GM19468 (cell line): Measurements from ENCODE around the gene GRAP.

Experiments used
- ATAC-seq: cut with Tn5 transposase; IDR thresholded peaks from one replicate; pipeline ENCODE4 v1.9.1; 2021; ENCODE audit warnings: mild to moderate bottlenecking, moderate library complexity, moderate number of reproducible peaks; ENCODE audit not compliant: unreplicated experiment; ENCODE audit errors: extremely low read depth

The GRAP gene

DNA sequence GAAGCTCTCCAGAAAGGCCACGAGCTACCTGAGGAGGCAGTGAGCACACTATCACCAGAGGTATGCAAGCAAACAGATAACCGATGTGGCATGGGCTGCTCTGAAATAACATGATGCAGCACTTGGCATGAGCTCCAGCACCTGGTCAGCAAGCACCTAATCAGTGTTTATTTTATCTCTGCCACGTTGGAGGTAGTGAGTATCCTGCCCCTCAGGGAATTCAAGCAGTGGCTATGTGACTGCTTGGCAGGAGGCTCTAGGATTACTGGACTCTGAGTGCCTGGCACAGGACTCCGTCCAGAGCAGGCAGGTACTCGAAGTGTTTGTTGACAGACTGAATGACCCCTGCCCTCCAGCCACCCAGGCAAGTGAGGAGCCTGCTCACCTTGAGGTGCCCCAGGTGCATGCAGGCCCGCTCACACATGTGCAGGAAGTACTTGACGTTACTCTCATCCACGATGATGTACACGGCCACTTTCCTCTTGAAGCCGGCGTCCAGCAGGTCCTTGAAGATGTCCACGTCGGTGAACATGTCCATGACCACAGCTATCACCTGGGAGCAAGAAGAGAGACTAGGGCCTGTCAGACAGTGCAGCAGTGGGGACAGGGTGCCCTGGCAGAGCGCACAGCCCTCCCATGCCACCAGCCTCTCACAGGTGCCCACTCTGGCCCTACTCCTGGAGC lies 58.8 kb downstream of the GRAP start:
- no peak for ATAC-seq

DNA sequence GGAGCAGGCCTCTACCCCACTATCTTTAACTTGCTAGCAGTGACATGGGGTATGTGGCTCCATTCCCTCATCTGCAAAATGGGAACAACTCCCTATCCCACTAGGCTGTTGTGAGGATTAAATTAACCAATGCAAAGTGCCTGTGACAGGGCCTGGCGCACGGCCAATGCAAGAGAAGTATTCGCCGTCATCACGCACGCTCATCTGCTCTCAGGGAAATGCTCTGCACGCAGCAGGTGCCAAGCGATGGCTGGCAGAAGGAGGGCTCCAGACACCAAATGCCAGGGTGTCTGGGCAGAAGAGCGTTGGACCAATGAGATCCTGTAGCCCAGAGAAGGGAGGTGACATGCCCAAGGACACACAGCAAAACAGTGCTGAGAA lies 59.5 kb downstream of the GRAP start:
- no peak for ATAC-seq

DNA sequence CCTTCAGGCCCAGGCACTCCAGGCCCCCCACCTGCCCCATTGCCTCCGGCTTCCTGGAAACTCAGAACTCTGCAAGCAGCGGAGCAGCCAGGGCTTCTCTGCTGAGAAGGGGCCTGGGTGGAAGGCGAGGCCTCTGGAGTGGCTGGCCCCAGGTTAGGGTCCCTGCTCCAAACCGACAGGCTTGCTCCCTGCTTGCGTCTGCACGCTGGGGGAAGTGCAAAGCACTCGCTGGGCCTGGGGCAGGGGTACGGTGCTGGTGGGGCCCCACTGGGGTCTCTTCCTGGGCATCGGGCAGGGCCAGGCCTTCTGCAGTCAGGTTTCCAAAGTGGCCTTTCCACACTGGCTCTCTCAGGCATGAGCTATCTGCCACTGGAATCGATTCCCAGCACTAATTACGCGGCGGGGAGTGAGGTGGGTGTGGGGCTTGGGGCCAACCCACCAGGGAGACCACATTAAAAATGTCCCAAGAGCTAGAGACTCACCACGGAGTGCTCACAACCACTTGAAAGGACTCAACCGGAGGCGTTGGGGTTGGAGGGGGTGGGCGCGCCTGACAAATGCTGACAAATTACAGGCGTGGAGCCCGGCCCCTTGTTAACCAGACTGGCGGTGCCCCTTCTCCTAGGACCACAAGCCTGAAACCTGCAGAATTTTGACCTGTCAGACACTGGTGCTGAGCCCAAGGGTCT lies 60.1 kb downstream of the GRAP start:
- no peak for ATAC-seq

DNA sequence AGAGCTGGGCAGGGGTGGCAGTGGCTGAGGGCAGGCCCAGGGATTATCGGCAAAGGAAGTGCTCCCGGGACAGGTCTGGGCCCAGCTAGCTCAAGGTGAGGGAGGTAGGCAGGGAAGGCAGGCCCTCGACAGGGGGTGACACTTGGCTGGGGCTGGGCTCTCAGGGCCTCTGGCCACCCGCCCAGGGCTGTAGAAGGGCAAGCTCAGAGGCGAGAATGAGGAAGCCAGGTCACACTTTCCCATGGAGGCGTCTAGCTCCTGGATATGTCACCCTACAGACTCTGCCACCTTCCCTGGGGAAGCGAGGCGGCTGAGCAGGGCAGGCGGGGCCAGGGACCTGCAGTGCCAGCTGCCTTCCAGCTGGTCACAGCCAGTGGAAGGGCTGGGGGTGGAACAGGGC lies 61.3 kb downstream of the GRAP start:
- no peak for ATAC-seq

DNA sequence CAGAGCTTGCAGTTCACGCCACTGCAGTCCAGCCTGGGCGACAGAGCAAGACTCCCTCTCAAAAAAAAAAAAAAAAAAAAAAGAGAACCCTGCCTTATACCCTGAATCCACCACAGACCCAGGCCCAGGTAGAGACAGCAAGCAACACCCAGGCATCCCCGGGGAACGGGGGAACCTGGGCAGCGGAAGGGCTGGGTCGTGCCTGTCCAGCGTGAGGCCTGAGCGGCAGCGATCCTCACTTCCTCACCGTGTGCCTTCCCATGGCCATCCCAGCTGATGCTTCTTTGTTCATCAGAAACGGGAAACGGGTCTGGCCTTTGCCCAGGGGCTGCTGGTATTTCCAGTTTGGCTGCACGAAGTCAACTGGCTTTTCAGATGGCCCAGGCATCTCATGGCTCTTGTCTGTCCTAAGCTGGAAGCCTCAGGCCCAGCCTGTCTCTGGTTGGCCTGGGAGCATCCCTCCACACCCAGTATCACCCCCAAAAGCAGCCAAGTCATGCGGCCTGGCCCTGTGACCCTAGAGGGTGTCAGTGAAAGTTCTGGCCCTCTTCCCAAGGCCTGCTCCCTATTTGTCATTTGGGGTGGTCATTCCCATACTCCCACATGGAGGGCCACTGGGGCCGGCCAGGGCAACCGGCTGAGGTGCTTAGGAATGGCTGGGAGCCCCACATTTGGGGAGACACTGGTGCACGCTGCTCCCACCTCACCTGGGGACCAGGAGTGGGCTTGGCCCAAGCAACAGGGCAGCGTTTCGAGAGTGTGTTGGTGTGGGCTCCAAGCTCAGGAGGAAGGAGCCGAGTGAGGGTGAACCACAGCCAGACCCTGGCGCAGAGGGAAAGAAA lies 62.3 kb downstream of the GRAP start:
- ATAC-seq: no peak

DNA sequence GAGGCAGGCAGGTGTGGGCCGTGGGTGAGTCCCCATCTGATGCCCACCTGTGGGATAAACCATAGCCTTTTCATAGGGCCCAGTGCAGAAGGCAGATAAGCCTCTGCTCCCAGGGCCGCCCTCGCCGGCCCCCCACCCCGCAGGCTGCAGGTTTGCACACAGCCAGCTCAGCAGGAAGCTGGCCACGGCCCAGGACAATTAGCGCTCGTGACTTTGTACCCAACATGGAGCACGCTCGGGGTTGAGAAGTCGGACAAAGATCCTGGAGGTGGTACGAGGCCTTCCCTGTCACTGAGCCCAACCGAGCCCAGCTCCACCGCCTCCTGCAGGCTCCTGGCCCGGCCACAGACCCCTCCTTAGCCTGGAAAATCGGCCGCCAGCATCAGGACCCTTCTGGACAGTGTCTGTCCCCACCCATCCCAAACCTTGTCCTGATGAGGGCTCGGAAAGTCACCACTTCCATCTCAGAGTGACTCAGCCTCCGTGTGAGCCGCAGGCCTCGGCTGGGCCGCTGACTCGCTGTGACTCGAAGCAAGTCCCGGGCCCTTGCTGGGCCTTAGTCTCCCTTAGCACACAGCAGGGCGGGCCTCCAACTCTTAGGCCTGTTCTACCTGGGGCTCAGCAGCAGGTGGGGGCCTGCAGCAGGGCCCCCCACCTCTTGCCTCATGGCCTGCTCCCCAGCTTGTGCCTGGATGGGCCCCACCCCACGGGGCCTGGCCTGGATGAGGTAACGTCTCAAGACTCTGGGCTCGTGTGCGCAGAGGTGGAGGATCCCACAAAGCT lies 64.9 kb downstream of the GRAP start:
- no peak for ATAC-seq

DNA sequence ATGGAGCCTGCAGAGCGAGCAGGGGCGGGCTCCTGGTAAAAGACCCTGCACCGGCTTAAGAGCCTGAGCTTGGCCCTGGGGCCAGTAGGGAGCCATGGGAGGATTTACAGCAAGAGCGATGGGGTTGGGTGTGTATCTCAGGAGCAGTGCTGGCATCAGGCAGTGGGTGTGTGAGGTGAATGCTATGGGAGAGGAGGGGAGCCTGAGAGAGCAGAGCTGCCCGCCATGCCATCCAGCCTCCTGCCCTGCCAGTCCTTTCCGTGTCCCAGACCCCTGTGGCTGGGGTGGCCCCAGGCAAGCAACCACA lies 65.5 kb downstream of the GRAP start:
- ATAC-seq: no peak

DNA sequence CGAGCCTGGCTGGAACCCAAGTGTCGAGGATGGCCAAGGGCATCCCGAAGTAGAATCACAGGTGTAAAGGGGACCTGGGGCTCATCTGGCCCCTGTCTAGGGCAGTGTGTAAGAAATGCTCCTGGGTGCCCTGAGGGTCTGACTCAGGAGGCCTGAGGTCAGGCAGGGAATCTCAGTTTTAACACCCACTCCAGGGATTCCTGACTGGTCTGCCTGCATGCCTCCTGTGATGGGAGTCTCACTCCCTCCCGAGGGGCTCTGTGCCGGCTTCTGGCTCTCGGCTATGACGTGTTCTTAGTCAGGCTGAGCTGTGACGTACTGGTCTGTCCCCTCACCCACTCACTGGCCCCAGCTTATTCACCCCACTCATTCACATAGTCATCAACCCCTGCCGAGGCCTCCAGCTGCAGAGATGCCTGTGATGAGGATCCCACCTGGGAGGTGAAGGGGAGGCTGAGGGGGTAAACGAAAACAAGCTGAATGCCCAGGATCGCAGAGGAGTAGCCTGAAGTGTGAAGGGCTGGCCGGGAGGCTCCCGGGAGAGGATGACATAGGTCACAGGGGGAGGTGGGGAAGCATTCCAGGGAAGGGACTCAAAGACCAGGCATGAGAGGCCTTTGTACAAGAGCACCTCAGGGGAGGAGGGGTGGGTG lies 65.9 kb downstream of the GRAP start:
- ATAC-seq: no peak

DNA sequence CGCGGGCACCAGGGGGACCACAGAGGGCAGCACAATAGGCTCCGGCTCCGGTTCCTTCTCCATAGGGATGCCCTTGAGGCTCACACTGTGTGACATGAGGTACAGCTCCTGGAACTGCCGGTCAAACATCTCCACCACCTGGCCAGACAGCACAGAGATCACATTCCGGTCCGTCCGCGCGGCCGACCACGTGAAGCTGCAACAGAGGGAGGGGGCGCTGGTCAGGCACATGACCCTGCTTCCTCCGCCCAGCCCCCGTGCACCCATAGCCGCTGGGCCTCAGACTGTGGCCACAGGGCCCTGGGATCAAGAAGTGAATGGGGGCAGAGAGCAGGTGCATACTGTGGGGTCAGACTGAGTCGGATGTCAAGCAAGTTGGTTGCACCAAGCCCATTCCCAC lies 68.1 kb downstream of the GRAP start:
- no peak for ATAC-seq

DNA sequence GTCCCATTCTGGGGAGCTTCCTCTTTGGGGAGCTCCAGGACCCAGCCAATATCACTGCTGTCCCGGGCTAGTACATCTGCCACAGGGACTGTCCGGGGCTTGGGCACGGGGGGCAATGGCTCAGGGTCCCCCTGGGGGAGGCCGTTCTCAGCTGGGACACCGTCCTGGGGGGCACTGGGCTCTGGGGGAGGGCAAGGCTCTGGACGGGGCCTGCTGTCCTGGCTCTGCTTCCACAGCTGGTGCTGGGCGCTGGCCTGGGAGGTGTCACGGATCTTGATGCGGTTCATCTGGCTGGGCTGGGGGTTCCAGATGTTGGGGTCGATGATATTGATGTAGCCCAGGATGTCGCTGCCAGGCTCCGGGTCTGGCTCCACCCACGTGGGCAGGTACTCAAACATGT lies 68.7 kb downstream of the GRAP start:
- ATAC-seq: no peak

DNA sequence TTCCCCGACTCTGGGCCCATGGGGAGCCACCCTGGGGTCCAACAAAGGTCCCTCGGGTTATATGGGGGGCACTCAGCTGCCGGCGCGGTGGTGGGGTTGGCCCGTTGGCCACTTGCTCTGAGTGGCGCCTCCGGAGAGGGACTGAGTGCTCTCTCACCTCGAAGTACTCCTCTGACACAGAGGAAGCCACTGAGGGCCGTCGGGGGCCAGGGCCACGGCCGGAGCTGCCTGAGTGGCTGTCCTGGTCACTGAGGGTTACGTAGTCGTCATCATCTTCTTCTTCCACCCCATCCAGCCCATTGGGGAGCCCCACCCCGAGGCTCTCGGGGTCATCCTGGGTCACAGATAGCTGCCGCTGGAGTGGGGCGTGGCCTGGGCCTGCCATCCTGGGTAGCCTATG lies 69.1 kb downstream of the GRAP start:
- ATAC-seq: no peak

DNA sequence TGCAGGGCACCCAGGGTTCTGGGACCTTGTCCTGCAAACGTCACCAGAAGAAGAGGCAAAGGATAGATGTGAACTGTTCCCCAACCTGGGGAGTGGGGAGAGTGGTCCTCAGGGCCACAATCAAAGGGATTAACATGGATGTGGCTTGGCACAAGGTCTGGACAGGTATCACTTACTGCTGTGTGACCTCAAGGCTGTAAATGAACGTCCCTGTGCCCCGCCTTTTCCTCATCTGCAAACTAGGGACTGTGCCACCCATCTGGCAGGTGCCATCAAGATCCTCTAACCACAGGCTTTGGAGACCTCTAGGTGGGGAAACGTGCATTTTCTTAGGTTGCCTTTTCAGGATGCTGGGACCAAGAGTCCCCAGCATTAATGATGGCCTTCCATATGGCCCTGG lies 69.7 kb downstream of the GRAP start:
- ATAC-seq: no peak

DNA sequence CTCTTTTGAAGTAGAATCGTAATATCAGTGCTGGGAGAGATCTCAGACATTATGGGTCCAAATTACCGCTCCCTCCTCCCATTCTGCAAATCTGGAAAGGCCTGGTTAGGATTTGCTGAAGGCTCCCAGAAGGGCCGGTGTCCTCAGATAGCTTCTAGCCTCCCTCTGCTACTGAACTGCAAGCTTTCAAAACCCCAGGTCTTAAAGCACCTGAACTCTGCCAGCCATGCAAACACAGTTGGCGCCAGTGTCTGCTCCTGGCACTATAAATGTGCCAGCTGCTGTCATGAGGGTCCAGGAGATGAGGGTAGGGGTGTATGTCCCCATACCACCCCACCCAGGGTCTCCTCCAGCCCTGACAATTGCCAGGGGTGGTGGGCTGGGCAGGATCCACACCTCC lies 70.6 kb downstream of the GRAP start:
- no peak for ATAC-seq

DNA sequence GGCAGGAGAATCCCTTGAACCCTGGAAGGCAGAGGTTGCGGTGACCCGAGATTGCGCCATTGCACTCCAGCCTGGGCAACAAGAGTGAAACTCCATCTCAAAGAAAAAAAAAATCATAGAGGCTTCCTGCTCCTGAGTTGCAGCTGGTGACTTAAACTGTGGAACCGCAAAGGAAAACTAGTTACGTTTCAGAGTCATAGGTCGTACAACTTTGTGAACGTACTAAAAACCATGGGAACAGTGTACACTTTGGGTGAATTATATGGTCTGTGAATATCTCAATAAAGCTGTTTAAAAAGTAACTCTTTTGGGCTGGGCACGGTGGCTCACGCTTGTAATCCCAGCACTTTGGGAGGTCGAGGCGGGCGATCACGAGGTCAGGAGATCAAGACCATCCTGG lies 71.2 kb downstream of the GRAP start:
- no peak for ATAC-seq

DNA sequence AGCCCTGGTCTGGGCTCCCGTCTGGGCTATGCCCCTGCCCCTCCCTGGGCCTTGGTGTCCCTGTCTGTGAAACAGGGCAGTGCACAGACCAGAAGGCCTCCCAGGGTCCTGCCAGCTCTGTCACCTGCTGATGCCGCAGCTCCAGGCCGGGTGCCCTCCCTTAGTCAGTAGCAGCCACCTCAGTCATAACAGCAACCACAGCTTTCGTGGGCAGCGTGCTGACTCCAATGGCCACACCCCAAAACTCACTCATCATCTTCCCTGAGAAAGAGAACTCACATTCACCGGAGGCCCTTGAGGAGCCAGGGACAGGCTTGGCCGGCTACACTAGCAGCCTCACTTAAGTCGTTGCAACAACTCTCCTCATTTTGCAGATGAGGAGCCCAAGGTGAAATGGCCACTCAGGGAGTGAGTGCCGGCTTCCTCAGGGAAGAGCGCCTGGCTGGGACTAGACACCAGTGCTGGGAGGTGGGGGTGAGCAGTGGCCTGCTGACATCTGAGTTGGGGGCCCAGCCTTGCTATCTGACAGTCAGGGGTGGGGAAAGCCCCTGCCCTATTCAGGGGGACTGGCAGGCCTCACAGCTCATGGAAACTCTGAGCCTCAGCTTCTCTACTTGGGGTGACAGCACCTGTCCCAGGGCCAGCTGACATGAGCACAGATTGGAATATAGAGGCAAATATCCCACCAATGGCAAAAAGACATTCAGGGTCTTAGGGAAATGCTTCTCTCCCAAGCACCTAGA lies 72.2 kb downstream of the GRAP start:
- ATAC-seq: no peak

DNA sequence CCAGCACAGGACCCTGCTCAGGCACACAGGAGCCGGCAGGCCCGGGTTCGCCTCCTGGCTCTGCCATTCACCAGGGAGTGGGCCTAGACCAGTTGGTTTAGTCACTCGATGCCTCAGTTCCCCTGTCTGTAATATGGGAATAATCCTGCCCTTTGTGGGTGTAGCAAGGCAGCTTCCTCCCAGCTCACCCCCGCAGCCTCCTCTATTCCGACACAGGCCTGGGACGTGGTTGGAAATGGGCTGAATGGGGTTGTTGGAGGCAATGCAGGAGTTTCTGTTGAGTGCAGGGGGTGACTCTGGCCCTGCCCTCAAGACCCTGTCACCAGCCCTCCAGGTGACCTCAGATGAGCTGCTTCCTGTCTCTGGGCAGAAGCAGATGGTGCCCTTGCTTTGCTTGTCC lies 75.0 kb downstream of the GRAP start:
- ATAC-seq: no peak
